OCI-M2 (cell line): ENCODE data around the gene SEMA4F.
A peak's percentile ranks its signal among the peaks of the same experiment; 100 is the strongest.

Source experiments
- DNase-seq: peaks from one replicate; lab custom pipeline; 2025; ENCODE audit not compliant: unreplicated experiment; lab: John Stamatoyannopoulos, UW

SEMA4F gene

GRCh38 chr2:74659462-74659861, 5.4 kb downstream of the SEMA4F start:
- no peak for DNase-seq

GRCh38 chr2:74668087-74668486, 14.0 kb downstream of the SEMA4F start:
- DNase-seq = no peak

- no peak for DNase-seq
These were observed 16.2 kb downstream of the SEMA4F start for GRCh38 chr2:74670263-74670662.

GRCh38 chr2:74671479-74671878, 17.4 kb downstream of the SEMA4F start:
- no peak for DNase-seq

- DNase-seq = no peak
These were observed 19.9 kb downstream of the SEMA4F start for GRCh38 chr2:74673826-74674528.

- no peak for DNase-seq
These were observed 21.0 kb downstream of the SEMA4F start for GRCh38 chr2:74675090-74675489.

GRCh38 chr2:74676331-74676730, 22.3 kb downstream of the SEMA4F start:
- DNase-seq = no peak

- DNase-seq = no peak
These were observed 25.6 kb downstream of the SEMA4F start for GRCh38 chr2:74679615-74680014.

- DNase-seq = peak; percentile 58
These were observed 28.5 kb downstream of the SEMA4F start for GRCh38 chr2:74682501-74682900.

GRCh38 chr2:74685408-74685807, 31.4 kb downstream of the SEMA4F start:
- DNase-seq = no peak

- DNase-seq = no peak
These were observed 34.8 kb downstream of the SEMA4F start for GRCh38 chr2:74688881-74689280.

GRCh38 chr2:74689671-74690070, 35.6 kb downstream of the SEMA4F start:
- no peak for DNase-seq

GRCh38 chr2:74690571-74690970, 36.5 kb downstream of the SEMA4F start:
- DNase-seq = peak; percentile 5

GRCh38 chr2:74691929-74692328, 37.9 kb downstream of the SEMA4F start:
- DNase-seq = no peak

- no peak for DNase-seq
These were observed 39.2 kb downstream of the SEMA4F start for GRCh38 chr2:74693213-74693612.

- DNase-seq = no peak
These were observed 39.6 kb downstream of the SEMA4F start for GRCh38 chr2:74693668-74694067.

GRCh38 chr2:74694281-74694680, 40.2 kb downstream of the SEMA4F start:
- no peak for DNase-seq

GRCh38 chr2:74695663-74696062, 41.6 kb downstream of the SEMA4F start:
- no peak for DNase-seq

GRCh38 chr2:74696829-74697228, 42.8 kb downstream of the SEMA4F start:
- DNase-seq = no peak

GRCh38 chr2:74700643-74701372, 46.8 kb downstream of the SEMA4F start:
- DNase-seq = no peak

- no peak for DNase-seq
These were observed 48.1 kb downstream of the SEMA4F start for GRCh38 chr2:74702001-74702715.

- DNase-seq = no peak
These were observed 49.3 kb downstream of the SEMA4F start for GRCh38 chr2:74703373-74703772.
